ENCODE measurements around the gene MYL7.
A peak's percentile ranks its signal among the peaks of the same experiment; 100 is the strongest.

The MYL7 gene

GRCh38 chr7:44098092-44099068 lies 42.8 kb downstream of the MYL7 start:
- no peaks in the 10 kb centered on the region for H3K9me2 ChIP-seq (replicated peaks; ENCODE audit: control insufficient read depth, low read length)
- peaks cover 71% of the 10 kb centered on the region for H3K4me1 ChIP-seq (ENCODE audit: control insufficient read depth, low read length)
- no peaks in the 10 kb centered on the region for H4K20me1 ChIP-seq (ENCODE audit: control insufficient read depth, insufficient read depth, low read depth, low read length)
- H3K9me3 ChIP-seq (ENCODE audit: control insufficient read depth, insufficient read depth, low read length), result peaks cover 2% of the 10 kb centered on the region; the same call in 1 of the 2 replicates
- TF ChIP-seq CTCF (IDR thresholded peaks at IDR 0.05; ENCODE audit: low read depth, low read length, poor library complexity, severe bottlenecking) (no peak), EZH2phosphoT487 (IDR thresholded peaks at IDR 0.05; ENCODE audit: borderline replicate concordance, low read length) (no peak)
- peaks cover 4% of the 10 kb centered on the region; the same call in 1 of the 2 replicates for H3K27me3 ChIP-seq (ENCODE audit: control insufficient read depth, low read length)
- no peaks in the 10 kb centered on the region; the same call in 1 of the 2 replicates for H3K36me3 ChIP-seq (ENCODE audit: control insufficient read depth, low read length)
- no peaks in the 10 kb centered on the region for H3K79me2 ChIP-seq (ENCODE audit: control insufficient read depth, low read length)
- H3K27ac ChIP-seq (ENCODE audit: low read depth, low read length), result peak overlapping the region; percentile 43; the same call in 1 of the 2 replicates
- peak overlapping the region; percentile 56 for H3K4me2 ChIP-seq (ENCODE audit: low read length)
- no peak overlapping the region for H3K4me3 ChIP-seq (ENCODE audit: low read length)
- peaks cover 12% of the 10 kb centered on the region for H3F3A ChIP-seq (ENCODE audit: control insufficient read depth, insufficient read depth)

GRCh38 chr7:44097064-44097932 lies 43.8 kb downstream of the MYL7 start:
- Histone ChIP-seq H3K9me2 (replicated peaks; ENCODE audit: control insufficient read depth, low read length) (no peaks in the 10 kb centered on the region), H3K9me3 (ENCODE audit: control insufficient read depth, insufficient read depth, low read length) (peaks cover 4% of the 10 kb centered on the region; the same call in 1 of the 2 replicates), H3K27me3 (ENCODE audit: control insufficient read depth, low read length) (no peaks in the 10 kb centered on the region), H3K36me3 (ENCODE audit: control insufficient read depth, low read length) (no peaks in the 10 kb centered on the region; the same call in 1 of the 2 replicates), H3K27ac (ENCODE audit: low read depth, low read length) (peak overlapping the region; percentile 43), H3K4me3 (ENCODE audit: low read length) (peak overlapping the region; percentile 30), H3K4me1 (ENCODE audit: control insufficient read depth, low read length) (peaks cover 76% of the 10 kb centered on the region), H4K20me1 (ENCODE audit: control insufficient read depth, insufficient read depth, low read depth, low read length) (no peaks in the 10 kb centered on the region), H3K4me2 (ENCODE audit: low read length) (peak overlapping the region; percentile 56), H3F3A (ENCODE audit: control insufficient read depth, insufficient read depth) (peaks cover 9% of the 10 kb centered on the region), H3K79me2 (ENCODE audit: control insufficient read depth, low read length) (no peaks in the 10 kb centered on the region)
- TF ChIP-seq CTCF (IDR thresholded peaks at IDR 0.05; ENCODE audit: low read depth, low read length, poor library complexity, severe bottlenecking), result no peak
- TF ChIP-seq EZH2phosphoT487 (IDR thresholded peaks at IDR 0.05; ENCODE audit: borderline replicate concordance, low read length), result no peak

- Histone ChIP-seq H3K79me2 (ENCODE audit: control insufficient read depth, low read length) (no peaks in the 10 kb centered on the region), H3K4me3 (ENCODE audit: low read length) (peak overlapping the region; percentile 6; the same call in 1 of the 2 replicates), H3K27me3 (ENCODE audit: control insufficient read depth, low read length) (no peaks in the 10 kb centered on the region), H3K4me2 (ENCODE audit: low read length) (peak overlapping the region; percentile 56), H3F3A (ENCODE audit: control insufficient read depth, insufficient read depth) (peaks cover 7% of the 10 kb centered on the region), H3K4me1 (ENCODE audit: control insufficient read depth, low read length) (peaks cover 74% of the 10 kb centered on the region), H3K9me2 (replicated peaks; ENCODE audit: control insufficient read depth, low read length) (no peaks in the 10 kb centered on the region), H4K20me1 (ENCODE audit: control insufficient read depth, insufficient read depth, low read depth, low read length) (no peaks in the 10 kb centered on the region), H3K27ac (ENCODE audit: low read depth, low read length) (peak overlapping the region; percentile 43), H3K9me3 (ENCODE audit: control insufficient read depth, insufficient read depth, low read length) (peaks cover 4% of the 10 kb centered on the region; the same call in 1 of the 2 replicates), H3K36me3 (ENCODE audit: control insufficient read depth, low read length) (no peaks in the 10 kb centered on the region; the same call in 1 of the 2 replicates)
- TF ChIP-seq CTCF (IDR thresholded peaks at IDR 0.05; ENCODE audit: low read depth, low read length, poor library complexity, severe bottlenecking) (no peak), EZH2phosphoT487 (IDR thresholded peaks at IDR 0.05; ENCODE audit: borderline replicate concordance, low read length) (no peak)
These were observed 44.7 kb downstream of the MYL7 start for GRCh38 chr7:44096326-44096881.

All from DOHH2 (cell line).